HG02588 (cell line): ENCODE results near the gene JARID2.

Source experiments
- ATAC-seq: cut with Tn5 transposase; IDR thresholded peaks from one replicate; pipeline ENCODE4 v1.9.1; 2021; ENCODE audit warnings: mild to moderate bottlenecking, moderate library complexity; ENCODE audit not compliant: unreplicated experiment

JARID2 gene

DNA sequence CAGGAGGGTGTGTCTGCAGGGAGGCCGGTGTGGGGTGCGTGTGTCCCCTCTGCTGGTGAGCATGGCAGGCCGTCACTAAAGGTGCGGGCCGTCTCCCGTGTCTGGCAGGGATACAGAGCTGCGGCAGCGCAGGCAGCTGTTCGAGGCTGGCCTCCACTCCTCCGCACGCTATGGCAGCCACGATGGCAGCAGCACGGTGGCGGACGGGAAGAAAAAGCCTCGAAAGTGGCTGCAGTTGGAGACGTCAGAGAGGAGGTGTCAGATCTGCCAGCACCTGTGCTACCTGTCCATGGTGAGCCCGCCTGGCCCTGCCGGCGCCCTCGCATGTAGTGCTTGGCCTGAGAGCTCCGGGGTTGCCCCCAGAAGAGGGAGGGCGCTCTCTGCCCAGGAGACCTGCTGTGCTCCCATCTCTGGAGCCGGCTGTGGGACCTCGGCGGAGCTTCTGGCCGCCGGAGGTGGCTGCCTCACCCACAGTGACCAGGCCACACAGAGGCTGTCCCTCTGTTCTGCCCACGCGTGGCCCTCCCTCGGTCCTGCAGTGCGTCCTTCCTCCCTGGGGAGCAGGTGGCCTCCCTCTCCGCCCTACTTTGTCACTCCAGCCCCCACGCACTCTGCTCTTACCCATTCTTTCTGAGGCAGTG lies 267.4 kb downstream of the JARID2 start:
- ATAC-seq, result no peak

DNA sequence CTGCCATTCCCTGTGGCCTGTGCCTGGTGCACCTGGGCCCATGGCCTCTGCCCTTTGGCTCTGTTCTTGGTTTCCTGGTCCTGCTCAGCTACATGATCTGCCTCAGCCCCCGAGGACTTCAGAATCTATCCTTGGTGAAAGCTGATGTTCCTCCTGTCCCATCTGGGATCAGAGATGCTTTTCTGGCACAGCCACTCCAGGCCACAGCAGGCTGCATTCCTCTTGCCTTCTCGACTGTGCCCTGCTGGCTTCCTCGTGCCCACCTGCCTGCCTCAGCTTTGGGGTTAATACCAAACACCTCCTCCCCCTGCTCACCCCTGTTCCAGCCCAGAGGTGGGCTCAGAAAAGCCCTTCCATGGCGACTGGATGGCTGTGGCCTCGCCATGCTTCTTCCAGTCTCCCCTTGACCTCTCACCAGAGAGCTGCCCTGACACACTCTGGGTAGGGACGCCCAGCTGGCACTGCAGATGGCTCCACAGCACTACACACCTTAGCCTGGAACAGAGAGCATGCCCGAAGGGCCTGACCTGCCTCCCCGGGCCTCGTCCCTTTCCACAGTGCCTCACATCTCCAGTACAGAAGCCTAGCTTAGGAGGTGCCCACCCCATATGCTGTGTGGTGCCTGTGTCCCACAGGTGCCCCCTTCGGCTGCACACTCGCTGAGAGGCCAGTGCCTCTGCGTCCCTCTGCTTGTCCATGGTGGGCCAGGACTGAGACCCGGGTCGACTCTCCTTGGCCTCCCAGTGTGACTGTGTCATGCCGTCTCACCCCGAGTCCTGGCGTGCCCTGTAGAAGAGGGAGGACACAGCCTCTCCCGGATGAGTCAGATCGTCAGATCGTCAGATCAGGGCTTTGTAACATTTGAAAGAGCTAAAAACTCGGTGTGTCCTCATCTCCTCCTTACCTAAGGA lies 268.2 kb downstream of the JARID2 start:
- no peak for ATAC-seq

DNA sequence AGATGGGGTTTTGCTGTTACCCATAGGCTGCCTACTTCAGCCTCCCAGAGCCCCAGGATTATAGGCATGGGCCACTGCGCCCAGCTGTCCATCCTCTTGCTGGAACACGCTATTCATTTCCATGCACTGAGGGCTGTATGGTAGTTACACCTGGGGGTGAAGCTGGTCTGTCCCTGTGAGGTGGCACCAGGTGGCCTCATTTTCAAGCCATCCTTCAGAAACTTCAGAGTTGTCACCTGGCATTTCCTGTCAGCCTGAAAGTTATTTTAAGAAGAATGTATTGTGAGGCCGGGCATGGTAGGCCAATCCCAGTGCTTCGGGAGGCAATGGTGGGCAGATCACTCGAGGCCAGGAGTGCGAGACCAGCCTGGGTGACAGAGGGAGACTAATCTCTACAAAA lies 269.4 kb downstream of the JARID2 start:
- ATAC-seq, result no peak

DNA sequence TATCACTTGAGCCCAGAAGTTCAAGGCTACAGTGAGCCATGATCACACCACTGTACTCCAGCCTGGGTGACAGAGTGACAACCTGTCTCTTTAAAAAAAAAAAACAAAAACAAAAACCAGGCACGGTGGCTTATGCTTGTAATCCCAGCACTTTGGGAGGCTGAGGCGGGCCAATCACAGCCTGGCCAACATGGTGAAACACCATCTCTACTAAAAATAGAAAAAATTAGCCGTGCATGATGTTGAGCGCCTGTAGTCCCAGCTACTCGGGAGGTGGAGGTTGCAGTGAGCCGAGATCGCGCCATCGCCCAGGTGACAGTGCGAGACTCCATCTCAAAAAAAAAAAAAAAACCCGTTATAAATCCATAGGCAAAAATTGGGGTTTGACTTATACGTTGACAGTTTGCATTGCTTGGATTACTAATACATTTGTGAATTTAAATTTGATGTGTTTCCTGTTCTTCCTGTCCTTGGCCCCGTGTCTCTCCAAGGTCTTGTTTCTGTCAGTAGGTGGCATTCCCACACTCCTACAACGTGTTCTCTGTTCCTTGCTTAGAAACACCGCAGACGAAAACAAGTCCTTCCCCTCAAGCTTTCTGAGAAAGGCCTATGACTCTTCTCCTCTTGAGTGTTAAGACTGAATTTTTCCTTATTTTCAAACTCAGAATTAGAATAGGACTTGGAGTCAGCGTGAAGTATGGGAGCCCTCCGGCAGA lies 269.9 kb downstream of the JARID2 start:
- no peak for ATAC-seq

DNA sequence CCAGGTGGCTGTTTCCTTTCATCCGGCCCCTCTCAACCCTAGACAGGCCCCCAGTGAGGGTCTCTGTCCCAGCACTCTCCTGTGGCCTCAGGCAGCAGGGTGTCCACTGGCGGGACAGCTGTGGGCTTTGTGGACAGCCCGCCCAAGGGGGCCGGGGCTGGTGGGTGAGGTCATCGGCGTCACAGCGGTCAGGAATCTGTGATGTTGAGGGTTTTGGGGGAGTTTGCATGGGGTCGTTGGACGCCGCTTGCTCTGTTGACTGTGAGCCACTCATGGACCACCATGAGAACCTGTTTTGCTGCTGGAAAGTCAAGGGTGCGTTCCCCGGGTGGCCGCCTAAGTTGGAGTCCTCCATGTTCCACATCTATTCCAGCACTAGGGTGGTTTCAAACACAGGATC lies 270.5 kb downstream of the JARID2 start:
- ATAC-seq, result no peak

DNA sequence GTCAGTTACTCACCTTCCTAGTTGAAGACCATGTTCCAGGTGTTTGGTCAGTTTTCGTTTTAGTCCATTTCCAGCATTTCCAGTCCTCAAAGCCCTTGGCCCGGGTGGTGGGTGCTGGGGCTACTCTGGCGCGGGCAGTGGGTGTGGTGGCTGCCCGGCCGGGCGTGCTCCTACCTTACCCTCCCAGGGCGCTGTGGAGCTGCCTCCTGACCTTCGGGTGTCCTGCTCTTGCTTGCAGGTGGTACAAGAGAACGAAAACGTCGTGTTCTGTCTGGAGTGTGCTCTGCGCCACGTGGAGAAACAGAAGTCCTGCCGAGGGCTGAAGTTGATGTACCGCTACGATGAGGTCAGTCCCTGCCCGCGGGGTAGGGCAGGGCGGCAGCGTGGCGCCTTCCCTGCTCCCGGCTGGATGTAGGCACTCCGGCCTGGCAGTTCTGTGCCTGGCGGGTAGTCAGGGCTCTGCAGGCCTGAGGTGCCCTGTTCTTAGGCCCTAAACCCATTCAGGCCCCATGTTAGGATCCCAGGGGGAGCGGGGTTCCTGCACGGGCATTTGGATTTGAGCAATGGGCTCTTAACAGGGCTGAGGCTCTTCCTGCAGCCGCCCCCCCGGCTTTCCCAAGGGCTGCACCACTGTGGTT lies 271.2 kb downstream of the JARID2 start:
- ATAC-seq, result no peak

DNA sequence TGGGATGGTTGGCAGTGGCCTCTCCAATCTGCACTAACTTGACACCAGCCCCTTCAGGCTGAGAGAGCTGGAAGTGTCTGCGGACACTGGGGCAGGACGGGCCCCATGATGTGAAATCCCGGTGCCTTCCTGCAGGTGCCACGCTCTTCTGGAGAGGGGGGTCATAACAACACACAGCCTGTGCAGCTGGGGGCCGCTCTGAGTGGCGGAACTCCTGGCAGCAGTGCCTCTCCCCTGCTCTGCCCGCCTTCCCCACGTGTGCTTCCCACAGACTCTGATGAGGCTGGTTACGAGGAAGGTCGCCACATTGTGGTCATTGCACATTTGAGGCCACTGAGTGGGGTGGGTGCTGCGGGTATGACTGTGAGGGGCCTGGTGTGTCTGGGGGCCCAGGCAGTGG lies 271.7 kb downstream of the JARID2 start:
- ATAC-seq, result no peak

DNA sequence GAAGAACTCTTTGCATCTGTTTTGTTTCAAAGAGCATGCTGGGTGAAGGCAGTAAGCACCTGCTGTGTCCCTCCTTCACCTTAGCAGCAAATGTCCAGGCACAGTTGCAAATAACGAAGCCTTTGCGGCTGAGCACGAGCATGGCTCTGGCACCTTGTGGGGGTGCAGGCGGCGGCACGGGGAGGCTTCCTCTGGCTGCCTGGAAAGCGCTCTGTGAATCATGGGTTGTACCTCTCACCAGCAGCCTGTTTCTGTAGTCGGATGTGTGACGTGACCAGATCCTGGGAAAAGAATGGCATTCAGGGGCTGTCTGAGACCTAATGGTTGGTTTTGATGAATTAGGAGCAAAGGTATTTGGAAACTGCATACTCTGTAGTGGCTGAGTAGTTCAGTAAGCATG lies 272.2 kb downstream of the JARID2 start:
- no peak for ATAC-seq

DNA sequence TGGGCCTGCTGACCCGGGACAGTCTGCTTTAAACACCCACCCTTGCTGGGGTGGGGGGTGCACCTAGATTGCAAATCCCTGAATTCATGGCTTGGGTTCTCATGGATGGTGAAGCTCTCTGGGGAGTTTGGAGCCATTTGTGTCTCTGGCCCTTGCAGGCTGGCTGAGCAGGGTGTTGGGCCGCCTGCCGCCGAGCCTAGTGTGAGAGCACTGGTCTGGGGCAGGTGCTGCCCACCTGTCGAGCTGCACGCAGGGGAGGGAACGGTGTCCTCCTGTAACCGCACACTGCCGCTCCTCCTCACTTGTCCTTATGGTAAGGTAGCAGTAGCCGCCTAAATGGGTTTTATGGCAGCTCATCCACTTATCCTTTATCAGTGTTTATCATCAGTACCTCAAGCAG lies 273.0 kb downstream of the JARID2 start:
- no peak for ATAC-seq

DNA sequence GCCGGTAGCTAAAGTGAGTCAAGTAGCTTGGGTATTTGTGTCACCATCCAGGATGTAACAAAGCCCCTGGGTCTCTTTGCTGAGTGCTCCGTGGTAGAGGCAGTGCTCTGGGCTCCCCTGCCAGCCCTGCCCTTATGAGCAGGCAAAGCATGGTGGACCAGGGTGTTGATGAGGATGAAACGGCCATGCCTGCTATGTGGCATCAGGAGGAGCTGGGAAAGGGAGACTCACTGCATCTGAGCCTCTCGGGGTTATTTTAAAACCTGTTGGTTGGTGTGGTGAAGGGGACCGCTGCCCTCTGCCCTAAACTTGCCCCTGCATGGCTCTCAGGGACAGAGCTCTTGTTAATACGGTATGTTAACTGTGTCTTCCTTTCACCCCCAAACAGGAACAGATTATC lies 273.8 kb downstream of the JARID2 start:
- no peak for ATAC-seq

DNA sequence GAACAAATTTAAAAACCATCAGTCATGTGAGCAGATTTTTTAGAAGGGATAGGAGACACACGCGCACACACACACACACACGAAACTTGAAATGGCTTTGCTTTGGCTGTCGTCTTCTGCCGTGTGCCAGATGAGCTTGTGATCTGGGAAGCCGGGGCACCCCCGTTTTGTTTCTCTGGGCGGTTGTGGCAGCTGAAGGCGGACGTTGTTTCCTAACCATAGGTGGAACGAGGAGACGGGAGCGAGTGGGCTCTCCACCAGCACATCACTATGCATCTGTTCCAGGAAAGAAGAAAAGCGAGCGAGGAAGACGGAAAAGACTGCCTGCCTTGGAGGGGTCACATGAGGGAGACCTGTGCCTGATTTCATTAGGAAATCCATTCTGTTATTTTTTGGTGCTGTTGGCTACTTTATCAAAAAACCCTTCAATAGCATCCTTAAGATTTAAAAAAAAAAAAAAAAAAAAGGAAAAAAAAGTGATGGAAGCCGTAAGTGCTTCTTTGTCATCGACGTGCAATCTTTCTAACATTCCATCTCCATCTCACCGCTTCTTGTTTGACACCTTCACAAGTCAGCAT lies 274.8 kb downstream of the JARID2 start:
- ATAC-seq, result no peak

DNA sequence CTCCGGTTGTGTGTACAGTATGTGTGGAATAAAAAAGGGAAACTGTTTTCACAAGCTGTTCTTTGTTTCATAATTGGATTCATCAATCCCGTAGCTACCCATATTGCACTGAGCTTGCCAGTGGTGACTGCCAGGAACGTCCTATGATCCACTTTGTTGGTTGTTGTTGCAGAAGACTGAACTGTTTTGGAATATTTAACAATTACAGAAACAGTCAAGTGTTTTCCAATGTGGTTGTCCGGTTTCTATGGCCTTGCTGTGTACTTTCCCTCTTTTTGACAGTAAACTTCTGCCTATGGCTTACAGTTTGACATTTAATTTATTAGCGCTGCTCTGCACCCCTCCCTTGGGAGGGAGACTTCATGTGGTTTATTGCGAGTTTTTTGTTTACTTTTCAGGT lies 275.7 kb downstream of the JARID2 start:
- ATAC-seq, result no peak

DNA sequence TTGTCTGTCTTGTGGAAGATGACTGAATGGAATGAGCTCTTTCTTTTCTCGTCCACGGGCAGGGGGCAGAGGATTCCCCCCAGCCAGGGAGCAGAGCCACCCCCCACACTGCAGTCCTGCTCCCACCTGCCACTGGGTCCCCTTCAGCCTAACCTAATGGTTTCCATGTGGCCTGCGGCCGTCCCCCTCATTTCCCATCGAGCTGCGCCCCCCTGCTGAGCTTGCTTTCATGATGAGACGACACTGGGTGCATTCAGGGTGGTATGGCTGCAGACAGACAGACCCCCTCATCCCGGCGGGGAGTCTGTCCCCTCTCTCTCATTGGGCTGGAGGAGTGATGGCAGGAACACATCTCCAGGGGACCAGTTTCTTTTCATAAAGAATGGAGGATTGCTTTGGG lies 276.2 kb downstream of the JARID2 start:
- ATAC-seq, result no peak

DNA sequence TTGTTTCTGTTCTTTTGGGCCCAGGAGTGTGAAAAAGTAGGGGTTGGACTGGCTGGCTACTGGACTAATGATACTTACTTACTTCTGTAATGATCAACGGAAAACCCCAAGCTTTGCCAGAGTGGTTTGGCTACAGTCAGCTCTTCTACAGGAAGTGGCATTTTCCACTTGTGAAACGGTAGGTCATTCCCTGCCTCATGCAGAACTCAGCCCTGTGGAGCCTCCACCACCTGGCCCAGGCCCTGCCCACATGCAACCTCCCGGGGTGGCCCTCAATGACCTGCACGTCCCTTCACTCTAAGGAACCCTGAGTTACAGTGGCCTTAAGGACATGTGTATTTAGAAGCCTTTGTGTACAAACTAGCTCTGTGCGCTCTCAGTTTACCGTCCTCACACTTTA lies 276.6 kb downstream of the JARID2 start:
- ATAC-seq, result no peak

DNA sequence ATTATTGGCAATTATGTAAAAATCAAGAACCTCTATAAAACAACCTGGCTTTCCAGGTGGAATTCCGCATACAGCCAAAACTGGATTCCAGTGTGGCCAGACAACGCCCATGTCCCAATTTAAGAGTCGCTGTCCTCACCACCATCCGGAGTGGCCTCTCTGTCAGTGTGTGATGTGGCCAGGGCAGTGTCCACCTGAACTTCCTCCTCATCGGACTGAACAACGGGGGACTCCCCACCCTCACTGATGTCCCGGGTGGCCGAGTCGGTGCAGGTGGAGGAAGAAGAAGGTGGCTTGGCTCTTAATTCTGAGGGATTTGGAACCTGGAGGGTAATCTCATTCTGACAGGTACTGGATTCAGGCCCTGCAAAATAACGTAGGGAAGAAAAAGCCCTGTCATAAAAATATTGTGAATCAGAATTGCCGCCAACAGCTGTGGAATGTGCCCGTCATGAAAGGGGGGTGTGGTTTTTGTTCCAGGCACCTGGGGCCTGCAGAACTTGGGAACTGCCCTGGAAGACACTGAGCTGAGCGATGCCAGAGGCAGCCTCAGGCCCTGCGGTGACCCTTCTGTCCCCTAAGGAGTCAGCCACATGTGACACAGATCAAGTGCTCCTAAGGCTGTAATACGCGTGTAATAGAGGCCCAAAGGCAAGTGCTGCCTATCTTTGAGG lies 277.1 kb downstream of the JARID2 start:
- ATAC-seq, result no peak

DNA sequence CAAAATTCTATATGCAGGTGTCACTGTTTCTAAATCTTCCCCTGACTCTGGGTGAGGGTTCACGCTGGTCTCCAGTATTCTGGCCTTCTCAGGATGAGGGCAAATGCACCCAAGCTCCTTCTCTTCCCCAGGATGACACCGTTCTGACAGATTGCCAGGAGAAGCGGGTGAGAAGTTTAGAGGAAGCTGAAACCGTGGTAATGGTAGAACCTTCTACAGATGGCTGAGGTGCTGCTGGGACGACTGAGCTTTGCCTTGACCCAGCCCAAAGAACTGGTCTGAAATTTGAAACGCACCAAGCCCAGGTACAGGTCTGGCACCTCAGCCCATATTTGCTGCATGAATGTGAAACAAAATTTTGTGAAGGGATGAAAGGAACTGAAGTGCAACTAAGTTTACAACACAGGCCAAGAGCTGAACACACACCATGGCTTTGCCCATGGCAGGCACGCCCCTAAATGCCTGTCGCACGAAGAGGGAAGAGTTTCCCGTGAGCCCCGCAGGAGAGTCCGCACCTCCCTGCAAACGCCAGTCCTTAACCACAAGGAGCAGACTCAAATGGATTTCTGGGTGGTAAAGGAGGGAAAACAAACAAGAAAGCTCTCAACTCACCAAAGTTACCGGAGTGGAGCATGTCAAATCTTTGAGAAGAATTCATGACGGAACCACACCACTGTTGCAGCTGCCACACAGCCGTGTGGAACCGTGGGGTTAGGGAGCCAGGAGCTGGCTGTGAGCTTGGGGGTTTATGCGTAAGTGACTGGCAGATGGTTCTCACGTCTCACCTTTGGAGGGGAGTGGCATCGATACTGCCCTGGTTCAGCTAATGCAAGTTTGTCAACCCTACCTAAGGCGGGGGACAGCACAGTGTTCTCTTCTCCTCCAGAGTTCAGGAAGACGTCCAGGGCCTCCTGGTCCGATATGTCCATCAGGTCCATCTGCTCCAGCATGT lies 278.1 kb downstream of the JARID2 start:
- ATAC-seq, result no peak

DNA sequence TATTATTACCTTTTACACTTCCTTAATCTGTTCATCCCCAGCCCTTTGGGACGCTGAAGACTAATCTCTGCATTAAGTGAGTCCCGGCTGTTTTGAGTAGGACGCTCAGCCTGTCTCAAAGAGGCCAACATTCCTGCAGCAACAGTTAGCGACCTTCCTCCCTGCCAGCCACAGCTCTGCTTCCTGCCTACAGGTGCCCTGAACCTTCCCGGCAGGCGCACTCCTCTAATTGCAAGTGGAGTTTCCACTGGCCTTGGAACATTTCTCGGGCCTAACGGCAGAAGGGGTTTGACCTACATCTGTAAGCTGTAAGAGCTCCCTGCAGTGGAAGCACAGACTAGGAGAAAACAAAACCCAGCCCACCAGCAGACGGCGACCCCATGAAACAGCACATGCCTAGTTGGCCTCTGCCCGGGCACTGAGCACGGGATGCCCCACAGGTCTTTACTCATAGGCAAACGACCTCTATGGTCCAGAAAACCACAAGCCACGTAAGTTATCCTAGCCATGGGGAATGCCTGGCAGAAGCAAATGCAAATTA lies 279.1 kb downstream of the JARID2 start:
- ATAC-seq, result no peak

DNA sequence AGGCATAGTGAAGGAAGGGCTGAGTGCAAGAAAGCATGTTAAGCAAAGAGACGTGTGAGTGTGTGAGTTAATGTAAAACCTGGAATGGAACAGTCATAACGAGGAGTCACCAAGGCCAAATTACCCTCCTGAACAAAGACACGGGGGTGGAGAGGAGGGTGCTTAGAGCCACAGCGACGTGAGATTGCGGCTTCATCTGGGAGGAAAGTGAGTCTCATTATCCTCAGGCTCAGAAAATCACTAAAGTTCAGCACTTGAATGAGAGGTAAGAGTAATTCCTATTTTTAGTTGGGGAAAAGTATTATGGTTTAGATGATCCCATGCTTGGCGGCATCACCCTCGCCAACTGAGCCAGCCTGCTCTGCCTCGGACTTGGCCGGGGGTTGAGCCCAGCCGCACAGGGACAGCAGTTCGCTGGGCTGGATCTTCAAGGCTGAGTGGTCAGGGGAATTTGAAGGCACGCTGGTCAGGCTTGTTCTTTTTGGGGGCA lies 280.4 kb downstream of the JARID2 start:
- no peak for ATAC-seq
